GM12874 (cell line): ENCODE data around the gene WWC1.

Experiments used
- TF ChIP-seq, protein P1 (sequence below): IDR thresholded peaks from 2 replicates; pipeline ENCODE4 v1.5.1; 2011; ENCODE audit warnings: low read depth, mild to moderate bottlenecking, control low read depth, low read length, moderate library complexity; ENCODE audit not compliant: insufficient read depth

The WWC1 gene

DNA sequence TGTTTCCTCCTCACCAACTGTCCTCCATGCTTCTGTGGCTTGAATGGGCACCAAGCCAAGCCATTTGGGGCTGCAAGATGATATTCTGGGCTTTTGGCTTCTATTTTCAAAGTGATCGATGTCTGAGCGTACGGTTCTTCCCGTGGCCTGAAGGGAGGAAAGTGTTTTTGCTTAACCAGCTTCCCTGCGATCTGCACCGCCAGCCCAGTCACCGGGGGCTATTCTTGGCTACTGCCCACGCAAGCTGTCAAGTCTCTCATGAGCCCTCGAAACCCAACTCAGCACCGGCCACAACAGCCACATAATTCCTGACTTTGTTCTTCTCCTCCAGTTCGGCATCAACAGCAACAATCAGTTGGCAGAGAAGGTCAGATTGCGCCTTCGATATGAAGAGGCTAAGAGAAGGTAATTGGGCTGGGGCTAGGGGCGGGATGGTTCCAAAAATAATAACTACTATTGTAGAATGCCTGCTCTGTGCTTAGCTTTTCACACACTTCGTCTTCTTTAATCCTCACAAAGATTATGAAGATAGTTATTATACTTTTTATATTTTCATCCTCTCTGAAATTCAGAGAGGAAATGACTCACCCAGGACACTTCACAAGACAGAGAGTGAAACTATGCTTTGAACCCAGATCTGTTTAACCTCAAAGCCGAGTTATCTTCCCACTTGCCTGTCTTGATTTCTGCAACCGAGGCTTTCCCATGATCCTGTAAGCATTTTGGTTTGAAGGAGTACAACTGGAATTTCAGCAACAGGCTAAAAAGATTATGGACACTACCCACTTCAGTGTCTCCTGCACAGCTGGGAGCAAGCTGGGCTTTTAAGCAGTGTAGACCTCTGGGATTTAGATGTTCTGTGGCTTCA, 118.4 kb downstream of the WWC1 start:
- TF ChIP-seq, protein P1, sequence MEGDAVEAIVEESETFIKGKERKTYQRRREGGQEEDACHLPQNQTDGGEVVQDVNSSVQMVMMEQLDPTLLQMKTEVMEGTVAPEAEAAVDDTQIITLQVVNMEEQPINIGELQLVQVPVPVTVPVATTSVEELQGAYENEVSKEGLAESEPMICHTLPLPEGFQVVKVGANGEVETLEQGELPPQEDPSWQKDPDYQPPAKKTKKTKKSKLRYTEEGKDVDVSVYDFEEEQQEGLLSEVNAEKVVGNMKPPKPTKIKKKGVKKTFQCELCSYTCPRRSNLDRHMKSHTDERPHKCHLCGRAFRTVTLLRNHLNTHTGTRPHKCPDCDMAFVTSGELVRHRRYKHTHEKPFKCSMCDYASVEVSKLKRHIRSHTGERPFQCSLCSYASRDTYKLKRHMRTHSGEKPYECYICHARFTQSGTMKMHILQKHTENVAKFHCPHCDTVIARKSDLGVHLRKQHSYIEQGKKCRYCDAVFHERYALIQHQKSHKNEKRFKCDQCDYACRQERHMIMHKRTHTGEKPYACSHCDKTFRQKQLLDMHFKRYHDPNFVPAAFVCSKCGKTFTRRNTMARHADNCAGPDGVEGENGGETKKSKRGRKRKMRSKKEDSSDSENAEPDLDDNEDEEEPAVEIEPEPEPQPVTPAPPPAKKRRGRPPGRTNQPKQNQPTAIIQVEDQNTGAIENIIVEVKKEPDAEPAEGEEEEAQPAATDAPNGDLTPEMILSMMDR: no peak

DNA sequence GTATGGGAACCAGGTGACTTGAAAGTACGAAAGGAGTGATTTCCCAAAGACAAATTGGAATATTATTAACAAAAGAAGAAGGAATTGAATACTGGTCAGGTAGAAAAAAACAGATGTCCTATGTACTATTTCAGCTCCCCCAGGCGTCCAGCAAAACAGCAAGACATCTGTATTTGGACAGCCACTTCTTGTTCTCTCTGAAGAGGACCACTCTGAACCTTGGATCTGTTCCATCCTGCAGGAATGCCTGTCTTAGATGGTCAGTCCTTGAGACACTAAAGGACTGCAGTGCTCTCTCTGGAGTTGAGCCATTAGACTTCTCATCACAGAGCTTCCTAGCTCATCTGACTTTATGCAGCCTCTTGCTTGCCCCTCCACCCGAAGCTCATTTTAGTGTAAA, 120.4 kb downstream of the WWC1 start:
- TF ChIP-seq, protein P1: no peak

DNA sequence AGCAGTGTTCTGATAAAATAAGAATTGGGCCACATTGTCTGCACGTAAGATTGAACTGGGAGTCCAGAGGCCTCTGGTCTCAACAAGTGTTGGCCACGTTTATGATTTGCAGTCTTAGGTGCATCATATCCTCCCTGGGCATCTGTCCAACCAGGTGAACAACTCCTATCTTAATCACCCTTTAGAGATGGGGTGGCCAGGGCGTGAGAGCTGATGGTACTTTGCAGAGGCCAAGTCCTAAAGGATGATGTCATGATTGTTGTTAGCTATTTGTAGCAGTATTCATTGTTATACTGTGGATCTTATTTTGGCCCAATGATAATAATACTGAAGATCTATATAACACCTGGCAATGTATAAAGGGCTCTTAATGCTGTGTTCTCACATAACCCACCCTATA, 121.6 kb downstream of the WWC1 start:
- TF ChIP-seq, protein P1: no peak

DNA sequence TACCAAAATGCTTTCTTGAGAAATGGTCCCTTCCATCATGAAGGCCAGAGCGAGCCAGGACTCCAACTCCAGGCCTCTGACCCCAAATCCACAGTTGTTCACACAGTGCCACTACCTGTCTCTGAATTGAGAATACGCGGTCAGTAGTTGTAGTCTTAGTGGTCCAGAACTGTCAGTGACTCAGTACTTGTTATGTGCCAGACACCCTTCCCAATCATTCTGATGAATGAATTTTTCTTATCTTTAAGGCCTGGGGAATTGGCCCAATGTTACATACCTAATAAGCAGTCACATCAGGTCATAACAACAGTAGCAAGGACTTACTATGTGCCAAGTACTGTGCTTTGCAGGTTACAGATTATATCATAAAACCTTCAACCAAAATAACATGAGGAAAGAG, 122.2 kb downstream of the WWC1 start:
- TF ChIP-seq, protein P1: no peak

DNA sequence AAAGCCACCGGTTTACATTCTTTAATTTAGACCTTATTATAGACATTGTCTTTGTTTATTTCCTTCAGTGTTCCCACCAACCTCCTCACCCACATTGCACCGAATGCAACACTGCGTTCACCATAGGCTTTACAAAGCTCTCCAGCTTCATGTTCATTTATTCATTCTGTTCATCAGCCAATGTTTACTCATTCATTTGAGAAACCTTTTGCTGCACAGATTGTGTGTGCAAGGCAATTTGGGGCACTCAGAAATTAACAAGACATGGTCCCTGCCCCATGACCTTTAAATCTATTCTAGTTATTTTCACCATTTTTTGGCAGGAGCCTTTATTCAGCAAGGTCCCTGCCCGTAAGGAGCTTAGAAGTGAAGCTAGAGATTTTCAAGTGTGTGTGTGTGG, 124.0 kb downstream of the WWC1 start:
- TF ChIP-seq, protein P1: no peak

DNA sequence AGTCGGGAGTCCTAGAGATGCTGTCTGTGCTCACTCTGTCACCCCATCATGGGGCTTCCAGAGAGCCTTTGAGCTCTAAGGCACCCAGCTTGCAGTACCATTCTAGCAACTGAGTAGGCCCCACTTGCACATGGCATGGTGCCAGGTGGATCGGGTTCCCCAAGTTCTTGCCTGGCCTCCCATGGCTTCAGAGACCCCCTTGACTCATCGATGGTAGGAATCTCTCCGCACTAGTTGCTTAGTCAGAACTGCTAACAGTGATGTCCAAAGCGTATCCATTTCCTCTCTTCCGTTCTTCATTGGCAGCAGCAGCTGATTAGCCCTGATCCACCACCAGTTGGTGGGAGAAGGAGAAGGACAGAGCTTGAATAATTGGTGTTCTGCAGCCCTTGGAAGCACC, 124.5 kb downstream of the WWC1 start:
- TF ChIP-seq, protein P1: no peak

DNA sequence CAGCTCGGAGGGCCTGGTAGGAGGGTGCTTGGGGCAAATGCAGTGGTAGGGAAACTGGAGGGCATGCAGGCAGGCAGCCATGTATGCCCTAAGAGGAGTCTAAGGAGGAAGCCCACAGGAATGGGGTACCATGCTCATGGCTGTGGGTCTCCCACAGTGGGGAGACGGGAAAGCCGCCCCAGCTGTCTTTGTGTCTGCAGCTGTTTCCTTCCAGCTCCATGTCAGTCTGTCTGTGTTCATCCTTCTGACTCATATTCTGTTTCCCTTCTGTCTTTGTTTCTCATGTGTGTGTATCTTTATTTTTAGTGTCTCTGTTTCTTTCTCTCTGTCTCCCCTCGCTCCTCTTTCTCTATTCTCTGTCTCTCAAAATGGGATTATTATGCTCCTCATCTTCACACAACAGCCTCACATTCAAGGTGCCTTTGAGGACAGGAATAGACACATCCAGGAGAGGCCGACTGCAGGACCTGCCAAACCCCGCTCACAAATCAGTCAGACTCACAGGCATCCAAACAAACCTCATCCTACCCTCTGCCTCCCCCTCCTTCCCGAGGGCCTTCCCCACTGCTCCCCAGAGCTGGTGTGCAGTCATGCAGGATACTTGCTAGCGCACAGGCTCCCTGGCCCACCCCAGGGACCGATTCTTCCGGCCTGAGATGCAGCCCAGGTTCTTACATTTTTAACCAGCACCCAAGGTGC, 126.4 kb downstream of the WWC1 start:
- TF ChIP-seq, protein P1: no peak
